Left renal cortex interstitium (tissue), 4 donors: Measurements from ENCODE around the gene HSBP1L1. TPM values are rescaled to one million over a fixed set of nuclear protein-coding genes. Genes with fewer than 3 reads are reported as not detected.
"Not testable (repeated sequence)": the region's sequence is repeated elsewhere in the genome, so short reads cannot be mapped to it uniquely, and the experiment has no call there.

Source experiments
- DNase-seq, 4 donors: peaks; one replicate each; pipeline ENCODE4 v3.0.0-alpha.2; 2013; ENCODE audit warnings: low read depth in 4 of 4, low spot score in 2 of 4, missing footprints in 1 of 4
- polyA plus RNA-seq, 4 donors: library from polyadenylated mRNA; unstranded; fragments of 120-200 nt; gene quantifications; one replicate each; pipeline ENCODE4 v1.2.1, GENCODE V29; 2013; ENCODE audit not compliant: insufficient read length in 4 of 4

The HSBP1L1 gene
- polyA plus RNA-seq, 4 donors: 18.0 to 29.2 (median 22.5) TPM

GRCh38 chr18:79958981-79959380 is 5.5 kb upstream of the HSBP1L1 start:
- no peak for DNase-seq

DNA sequence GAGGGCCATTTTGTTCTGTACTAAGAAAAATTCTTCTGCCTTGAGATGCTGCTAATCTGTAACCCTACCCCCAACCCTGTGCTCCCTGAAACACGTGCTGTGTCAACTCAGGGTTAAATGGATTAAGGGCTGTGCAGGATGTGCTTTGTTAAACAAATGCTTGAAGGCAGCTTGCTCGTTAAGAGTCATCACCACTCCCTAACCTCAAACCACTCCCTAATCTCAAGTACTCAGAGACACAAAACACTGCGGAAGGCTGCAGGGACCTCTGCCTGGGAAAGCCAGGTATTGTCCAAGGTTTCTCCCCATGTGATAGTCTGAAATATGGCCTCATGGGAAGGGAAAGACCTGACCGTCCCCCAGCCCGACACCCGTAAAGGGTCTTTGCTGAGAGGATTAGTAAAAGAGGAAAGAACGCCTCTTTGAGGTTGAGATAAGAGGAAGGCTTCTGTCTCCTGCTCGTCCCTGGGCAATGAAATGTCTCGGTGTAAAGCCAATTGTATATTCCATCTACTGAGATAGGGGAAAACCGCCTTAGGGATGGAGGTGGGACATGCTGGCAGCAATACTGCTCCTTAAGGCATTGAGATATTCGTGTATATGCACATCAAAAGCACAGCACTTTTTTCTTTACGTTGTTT is 4.2 kb upstream of the HSBP1L1 start:
- not testable (repeated sequence) for DNase-seq

DNA sequence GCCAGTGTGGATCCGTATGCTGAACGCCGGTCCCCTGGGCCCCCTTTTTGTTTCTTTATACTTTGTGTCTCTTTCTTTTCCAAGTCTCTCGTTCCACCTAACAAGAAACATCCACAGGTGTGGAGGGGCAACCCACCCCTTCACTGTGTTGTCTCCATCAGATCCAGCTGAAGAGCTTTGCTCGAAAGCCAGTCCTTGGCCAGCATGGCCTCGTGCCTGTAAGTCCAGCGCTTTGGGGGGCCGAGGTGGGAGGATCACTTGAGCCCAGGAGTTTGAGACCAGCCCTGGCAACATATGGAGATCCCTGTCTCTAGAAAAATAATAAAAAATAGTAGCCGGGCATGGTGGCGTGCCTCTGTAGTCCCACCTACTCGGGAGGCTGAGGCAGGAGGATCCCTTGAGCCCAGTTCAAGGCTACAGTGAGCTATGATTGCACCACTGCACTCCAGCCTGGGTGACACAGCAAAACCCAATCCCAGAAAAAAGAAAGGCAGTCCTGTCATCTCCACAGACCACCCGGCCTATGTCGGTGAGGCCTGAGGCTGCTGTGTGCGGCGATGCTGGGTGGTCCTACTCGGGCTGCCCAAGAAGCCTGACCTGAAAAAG is 3.4 kb upstream of the HSBP1L1 start:
- DNase-seq: no peak

DNA sequence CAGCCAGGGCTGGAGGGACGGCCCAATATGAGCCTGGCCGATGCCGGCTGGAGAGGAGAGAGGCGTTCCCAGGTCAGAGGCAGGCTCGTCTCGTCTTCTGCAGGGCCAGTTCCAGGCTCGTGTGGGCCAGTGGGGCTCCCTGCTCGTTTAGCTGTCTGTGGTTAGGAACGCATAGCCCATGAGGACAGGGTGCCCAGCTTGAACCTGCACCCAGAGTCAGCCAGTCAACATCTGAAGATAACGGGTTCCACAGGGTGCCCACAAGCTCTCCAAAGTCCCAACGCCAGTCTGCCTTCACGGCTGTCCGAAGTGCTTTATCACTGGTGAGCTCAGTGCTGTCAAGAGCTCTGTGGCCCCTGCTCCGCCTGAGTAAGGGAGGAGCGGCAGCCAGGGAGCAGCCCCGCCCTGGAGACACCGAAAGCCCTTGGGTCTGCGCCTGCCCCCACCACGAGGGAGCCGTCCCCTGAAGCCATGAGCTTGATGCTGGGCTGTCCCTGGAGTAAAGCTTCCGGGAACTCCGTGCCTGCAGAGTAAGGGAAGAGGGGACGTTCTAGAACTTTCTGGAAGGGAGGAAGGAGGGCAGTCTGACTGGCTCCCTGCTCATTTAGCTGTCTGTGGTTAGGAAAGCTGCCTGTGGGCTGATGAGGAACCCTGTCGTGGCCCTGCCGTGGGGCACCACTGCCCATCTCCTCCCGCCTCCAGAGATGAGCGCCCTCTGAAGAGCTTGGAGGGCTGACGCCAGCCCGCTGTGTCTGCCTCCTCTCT is 2.7 kb upstream of the HSBP1L1 start:
- DNase-seq: no peak

- DNase-seq: no peak
Observed at GRCh38 chr18:79962311-79962710, 2.1 kb upstream of the HSBP1L1 start.

- no peak for DNase-seq
Observed at GRCh38 chr18:79962835-79963657, 1.4 kb upstream of the HSBP1L1 start.

DNA sequence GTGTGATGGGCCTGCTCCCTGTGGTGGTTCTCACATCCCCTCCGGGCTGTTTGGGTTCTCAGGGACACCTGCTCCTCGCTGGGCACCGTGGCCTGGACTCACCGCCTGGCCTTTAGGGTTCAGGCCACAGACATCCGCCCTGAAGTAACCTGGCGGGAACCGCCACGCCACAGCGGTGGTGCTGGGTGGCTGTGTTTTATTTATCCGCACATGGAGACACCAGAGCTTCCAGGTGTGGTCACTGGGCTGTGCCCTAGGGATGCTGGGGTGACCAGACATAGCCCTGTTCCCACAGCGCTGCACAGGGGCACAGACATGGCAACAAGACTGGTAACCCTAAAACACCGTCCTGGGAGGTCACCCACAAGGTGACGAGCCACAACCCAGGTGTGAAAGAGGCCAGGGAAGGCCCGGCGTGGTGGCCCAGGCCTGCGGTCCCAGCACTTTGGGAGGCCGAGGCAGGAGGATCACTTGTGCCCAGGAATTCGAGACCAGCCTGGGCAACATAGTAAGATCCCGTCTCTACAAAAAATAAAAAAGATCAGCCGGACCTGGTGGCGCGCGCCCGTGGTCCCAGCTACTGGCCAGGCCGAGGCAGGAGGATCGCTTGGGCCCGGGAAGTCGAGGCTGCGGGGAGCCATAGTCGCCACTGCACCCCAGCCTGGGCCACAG is 649 bp upstream of the HSBP1L1 start:
- no peak for DNase-seq

DNA sequence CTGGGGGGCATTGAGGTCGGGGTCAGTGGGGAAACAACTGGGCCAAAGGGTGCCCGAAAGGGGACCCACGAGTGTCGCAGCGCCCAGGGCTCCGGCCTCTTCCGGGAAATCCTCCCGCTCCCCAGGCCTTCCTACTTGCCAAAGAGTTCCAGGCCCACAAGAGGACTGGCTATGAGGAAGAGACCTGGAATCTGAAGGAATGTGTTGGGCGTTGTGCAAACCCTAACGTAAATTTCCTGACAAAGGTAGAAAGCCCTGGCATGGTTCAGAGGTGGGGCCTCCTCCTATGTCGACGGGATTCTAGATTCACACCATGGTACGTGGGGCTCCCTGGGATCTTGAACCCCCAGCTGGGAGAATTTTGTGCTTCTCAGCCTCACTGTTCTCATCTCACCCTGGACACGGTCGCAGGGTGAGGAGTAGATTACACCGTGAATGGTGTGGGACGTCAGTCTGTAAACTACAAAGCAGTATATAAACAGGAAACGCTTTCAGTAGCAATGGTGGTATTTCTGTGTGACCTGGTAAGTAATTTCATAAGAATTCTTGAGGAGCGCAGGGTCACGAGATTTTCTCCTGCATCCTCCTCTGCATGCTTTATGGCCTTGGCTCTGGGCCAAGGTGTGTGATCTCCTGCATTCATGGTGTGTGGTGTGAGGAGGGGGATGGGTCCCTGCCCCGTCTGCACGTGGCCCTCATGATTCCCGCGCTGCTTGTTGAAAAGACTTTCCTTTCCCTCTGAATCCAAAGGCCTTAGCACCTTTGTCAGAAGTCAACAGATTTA is 868 bp downstream of the HSBP1L1 start:
- DNase-seq: no peak

DNA sequence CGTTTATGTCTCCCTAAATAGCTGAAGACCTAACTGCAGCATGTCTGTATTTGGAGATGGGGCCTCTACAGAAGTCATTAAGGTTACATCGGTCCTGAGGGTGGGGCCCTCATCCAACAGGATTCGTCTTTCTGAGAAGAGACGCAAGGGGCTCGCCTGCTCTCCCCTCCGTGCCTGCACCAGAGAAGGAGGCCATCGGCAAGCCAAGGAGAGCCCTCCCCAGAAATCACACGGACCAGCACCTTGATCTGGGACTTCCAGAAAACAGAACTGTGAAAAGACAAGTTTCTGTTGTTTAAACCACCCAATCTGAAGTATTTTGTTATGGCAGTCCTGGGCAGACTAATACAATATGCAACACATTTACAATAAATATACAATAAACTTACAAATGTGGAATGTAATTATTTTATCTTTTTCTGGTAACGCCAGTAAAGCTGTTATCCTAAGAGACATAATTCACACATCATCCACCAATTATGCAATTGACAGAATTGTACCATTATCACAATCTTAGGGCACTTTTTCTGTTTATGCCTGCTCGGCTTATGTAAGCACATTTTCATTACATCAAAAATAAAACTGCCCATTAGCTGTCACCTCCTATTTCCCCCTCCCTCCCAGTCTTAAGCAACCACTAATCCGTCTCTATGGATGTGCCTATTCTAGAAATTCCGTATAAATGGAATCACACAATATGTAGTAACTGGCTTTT is 6.1 kb downstream of the HSBP1L1 start:
- no peak for DNase-seq

DNA sequence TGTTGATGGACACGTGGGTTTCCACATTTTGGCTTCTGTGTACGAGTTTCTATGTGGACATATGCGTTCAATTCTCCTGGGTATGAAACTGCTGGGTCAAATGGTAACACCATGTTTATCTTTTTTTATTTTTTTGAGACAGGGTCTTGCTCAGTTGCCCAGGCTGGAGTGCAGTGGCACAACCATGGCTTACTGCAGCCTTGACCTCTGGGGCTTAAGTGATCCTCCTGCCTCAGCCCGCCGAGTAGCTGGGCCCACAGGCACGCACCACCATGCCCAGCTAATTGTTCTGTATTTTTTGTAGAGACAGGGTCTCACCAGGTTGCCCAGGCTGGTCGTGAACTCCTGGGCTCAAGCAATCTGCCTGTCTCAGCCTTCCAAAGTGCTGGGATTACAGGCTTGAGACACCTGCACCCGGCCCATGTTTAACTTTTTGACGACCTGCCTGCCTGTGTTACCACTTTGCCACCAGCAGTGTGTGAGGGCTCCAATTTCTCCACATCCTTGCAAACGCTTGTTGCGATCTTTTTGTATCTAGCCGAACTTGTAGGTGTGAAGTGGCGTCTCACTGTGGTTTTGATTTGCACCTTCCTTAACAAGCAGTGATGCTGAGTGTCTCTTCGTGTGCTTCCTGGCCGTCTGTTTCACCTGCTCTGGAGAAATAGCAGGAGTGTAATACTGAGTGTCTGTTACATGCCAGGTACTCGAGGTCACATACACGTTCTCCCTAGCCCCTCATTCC is 6.9 kb downstream of the HSBP1L1 start:
- no peak for DNase-seq

DNA sequence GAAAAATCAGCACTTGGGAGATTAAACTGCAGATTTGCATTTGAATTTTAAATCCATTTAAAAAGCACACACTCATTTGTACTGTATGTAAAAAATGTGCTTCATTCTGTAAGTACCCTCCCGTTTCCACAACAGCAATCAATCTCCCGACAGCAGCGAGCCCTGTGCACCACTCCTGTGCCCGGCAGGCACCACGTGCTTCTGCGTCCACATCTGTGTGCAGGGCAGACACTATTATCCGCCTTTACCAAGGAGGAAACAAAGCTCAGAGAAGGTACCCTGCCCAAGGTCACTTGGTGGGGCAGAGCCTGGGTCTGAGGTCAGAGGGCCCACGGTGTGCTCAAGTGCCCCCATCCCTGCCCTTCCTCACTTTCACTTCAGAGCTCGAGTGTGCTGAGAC is 7.5 kb downstream of the HSBP1L1 start:
- no peak for DNase-seq

- no peak for DNase-seq
Observed at GRCh38 chr18:79972720-79973119, 8.3 kb downstream of the HSBP1L1 start.

DNA sequence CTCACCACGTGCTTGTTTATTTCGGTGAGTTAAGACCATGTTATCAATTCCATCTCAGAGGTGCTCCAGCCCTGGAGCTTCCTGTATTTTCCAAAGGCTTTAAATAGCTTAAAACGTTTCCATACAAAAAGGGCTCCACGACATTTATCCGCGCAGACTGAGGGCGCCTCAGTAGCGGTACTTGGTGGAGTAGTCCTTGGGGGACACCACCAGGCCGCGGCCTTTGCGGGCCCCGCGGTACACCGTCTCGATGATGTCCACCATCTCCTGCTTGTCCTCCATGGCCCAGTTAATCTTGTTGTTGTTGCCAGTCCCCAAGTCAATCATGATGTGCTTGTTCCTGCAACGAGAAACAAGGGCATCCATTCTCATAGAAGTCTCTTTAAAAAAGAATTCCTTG is 9.1 kb downstream of the HSBP1L1 start:
- DNase-seq: no peak

DNA sequence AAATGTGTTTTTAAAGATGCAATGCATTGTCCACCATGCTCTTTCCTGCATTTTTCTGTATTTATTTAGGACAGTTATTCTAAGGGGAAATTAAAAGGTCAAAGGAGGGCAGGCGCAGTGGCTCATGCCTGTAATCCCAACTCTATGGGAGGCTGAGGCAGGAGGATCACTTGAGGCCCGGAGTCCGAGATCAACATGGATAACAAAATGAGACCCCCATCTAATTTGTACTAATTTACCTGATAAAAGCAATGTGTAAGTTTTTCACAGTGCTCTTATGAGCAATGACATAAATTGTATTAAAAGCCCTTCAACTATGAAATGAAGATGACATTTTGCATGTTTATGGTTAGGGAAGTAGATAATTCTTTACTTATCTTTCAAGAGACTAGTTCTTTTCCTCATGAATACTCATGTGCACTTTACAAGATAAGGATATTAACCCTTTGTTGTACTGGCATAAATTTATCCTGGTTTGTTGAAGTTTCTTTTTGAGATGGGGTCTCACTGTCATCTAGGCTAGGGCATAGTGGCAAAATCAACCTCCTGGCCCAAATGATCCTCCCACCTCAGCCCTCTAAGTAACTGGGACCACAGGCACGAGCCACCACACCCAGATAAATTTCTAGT is 9.7 kb downstream of the HSBP1L1 start:
- no peak for DNase-seq

DNA sequence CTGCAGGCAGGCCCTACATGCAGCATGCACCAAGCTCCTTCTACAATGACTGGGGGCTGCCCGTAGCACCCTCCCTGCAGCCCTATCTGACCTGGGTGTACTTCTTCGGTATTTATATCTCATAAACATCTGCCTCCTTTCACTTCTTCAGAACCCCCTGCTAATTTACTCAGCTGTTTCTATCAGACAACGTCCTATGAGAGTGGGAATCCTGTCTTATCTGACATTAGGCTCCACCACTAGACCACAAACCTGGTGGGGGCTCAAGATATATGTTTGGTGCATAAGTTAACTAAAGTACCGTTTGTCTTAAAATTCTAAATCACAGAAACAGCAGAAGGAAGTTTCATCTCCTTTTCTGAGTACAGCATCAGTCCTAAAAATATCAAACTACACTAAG is 10.6 kb downstream of the HSBP1L1 start:
- DNase-seq: no peak

DNA sequence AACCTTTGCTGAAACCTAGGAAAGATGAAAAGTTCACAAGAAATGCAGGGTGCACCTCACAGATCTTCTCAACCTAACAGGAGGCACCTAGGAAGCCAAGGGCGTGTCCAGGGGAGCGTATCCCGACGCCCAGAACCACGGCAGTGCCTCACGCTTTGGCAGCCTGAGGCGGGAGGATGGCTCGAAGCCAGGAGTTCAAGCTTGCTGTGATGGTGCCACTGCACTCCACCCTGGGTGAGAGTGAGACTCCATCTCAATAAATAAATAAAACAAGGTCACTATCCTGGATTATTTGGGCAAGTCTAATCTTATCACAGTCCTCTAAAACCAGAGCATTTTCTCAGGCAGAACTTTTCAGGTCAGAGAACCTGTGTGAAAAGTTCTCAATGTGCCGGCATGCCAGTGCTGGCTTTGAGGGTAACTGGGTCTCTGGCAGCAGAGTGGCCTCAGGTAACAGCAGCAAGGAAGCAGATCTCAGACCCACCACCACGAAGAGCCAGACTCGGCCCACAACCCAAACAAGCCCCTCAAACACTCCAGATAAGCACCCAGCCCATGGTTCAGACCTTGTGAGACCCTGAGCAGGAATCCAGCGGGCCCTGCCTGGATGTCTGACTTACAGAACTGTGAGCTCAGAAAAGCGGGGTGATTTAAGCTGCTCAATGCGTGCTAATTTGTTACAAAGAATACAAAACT is 11.7 kb downstream of the HSBP1L1 start:
- DNase-seq: no peak

- no peak for DNase-seq
Observed at GRCh38 chr18:79979843-79980242, 15.4 kb downstream of the HSBP1L1 start.
